Measurements from ENCODE around the gene RPL18A. TPM values are rescaled to one million over a fixed set of nuclear protein-coding genes. Genes with fewer than 3 reads are reported as not detected.

The RPL18A gene
- polyA plus RNA-seq, 1 of the 3 experiments (the other 2 are of a cell fraction), result 2,695 TPM

- H3K36me3 ChIP-seq (replicated peaks in 1 of 2; ENCODE audit: control insufficient read depth in 1 of 2, insufficient read depth in 2 of 2, low read length in 1 of 2), result no peaks in the 10 kb centered on the region
- ChIA-PET CTCF (interaction anchor here (0.9 to 2.5 kb wide), 3 partner anchors 21 to 31 kb away, joined by 3 to 9 read pairs (median 3); no protein-coding TSS in a partner anchor), POLR2A (interaction anchor here (1.2 kb wide), 1 partner anchor 25 kb away, joined by 5 read pairs; the partner anchor contains the start of gene RPL18A)
- H3K79me2 ChIP-seq (ENCODE audit: insufficient read depth), result no peaks in the 10 kb centered on the region
- H4K20me1 ChIP-seq (ENCODE audit: insufficient read depth), result no peaks in the 10 kb centered on the region
- no peak overlapping the region for H3K9ac ChIP-seq
- H3K4me2 ChIP-seq, result no peak overlapping the region
- H3K4me3 ChIP-seq (ENCODE audit: low read depth in 2 of 2, low read length in 1 of 2), result no peak overlapping the region
- no peak overlapping the region for H2AFZ ChIP-seq (ENCODE audit: low read depth)
- no peaks in the 10 kb centered on the region for H3K9me2 ChIP-seq
- peaks cover 0 to 8% of the 10 kb centered on the region in 2 experiments; a peak in 1 of 4 replicates for H3K4me1 ChIP-seq (ENCODE audit: control insufficient read depth in 1 of 2, insufficient read depth in 2 of 2, low read depth in 1 of 2, low read length in 1 of 2)
- no peaks in the 10 kb centered on the region for H3F3A ChIP-seq (replicated peaks; ENCODE audit: insufficient read depth)
- no peak overlapping the region for H3K27ac ChIP-seq (ENCODE audit: low read depth in 2 of 2, low read length in 1 of 2)
- TF ChIP-seq IRF3 (IDR thresholded peaks at IDR 0.05; ENCODE audit: low read depth, low read length), result no peak
- no peak for TF ChIP-seq ZBTB33 (IDR thresholded peaks at IDR 0.05; ENCODE audit: borderline replicate concordance, low read depth)
- TF ChIP-seq NFIC (IDR thresholded peaks at IDR 0.05; ENCODE audit: borderline replicate concordance), result no peak
- TF ChIP-seq USF1 (IDR thresholded peaks at IDR 0.05; ENCODE audit: borderline replicate concordance, low read depth), result no peak
- H3K27me3 ChIP-seq (ENCODE audit: insufficient read depth), result no peaks in the 10 kb centered on the region
- 75% methylated on average over 19 of the region's 27 CpGs for WGBS (ENCODE audit: low lambda C conversion rate)
- H3K9me3 ChIP-seq, result no peaks in the 10 kb centered on the region
- DNase-seq, result no peak
Measured at GRCh38 chr19:17834350-17835181, 25.1 kb upstream of the RPL18A start.

GRCh38 chr19:17835182-17836006 lies 24.3 kb upstream of the RPL18A start:
- CTCF ChIA-PET, result interaction anchor here (0.9 to 2.5 kb wide), 3 partner anchors 20 to 32 kb away, joined by 3 to 9 read pairs (median 3); no protein-coding TSS in a partner anchor
- TF ChIP-seq RCOR1 (IDR thresholded peaks at IDR 0.05; ENCODE audit: low read length) (no peak), FOSL2 (IDR thresholded peaks at IDR 0.05; ENCODE audit: borderline replicate concordance, low read depth) (no peak), GABPA (IDR thresholded peaks at IDR 0.05; ENCODE audit: low read depth) (no peak), YY1 (IDR thresholded peaks at IDR 0.05; ENCODE audit: low read depth) (no peak), GATA2 (CRISPR knock-in tag; IDR thresholded peaks at IDR 0.05) (no peak), TEAD4 (IDR thresholded peaks at IDR 0.05; ENCODE audit: borderline replicate concordance, insufficient read depth) (no peak), TAF1 (IDR thresholded peaks at IDR 0.05; ENCODE audit: borderline replicate concordance, low read depth, low read length) (no peak), RXRA (IDR thresholded peaks at IDR 0.05; ENCODE audit: borderline replicate concordance, low read depth) (no peak), MAX (IDR thresholded peaks at IDR 0.05; ENCODE audit: low read depth) (no peak), CTCF (IDR thresholded peaks at IDR 0.05) (no peak), RFX5 (IDR thresholded peaks at IDR 0.05; ENCODE audit: low read length) (no peak), ELF1 (IDR thresholded peaks at IDR 0.05) (no peak), MEF2A (IDR thresholded peaks at IDR 0.05; ENCODE audit: borderline replicate concordance, low read depth) (no peak), JUND (IDR thresholded peaks at IDR 0.05) (no peak)

More at GRCh38 chr19:17835182-17836006, 24.3 kb upstream of the RPL18A start:
- Histone ChIP-seq H3K4me2 (no peak overlapping the region), H3K79me2 (ENCODE audit: insufficient read depth) (no peaks in the 10 kb centered on the region), H3K9me3 (no peaks in the 10 kb centered on the region), H3K4me1 (ENCODE audit: control insufficient read depth in 1 of 2, insufficient read depth in 2 of 2, low read depth in 1 of 2, low read length in 1 of 2) (peaks cover 0 to 5% of the 10 kb centered on the region in 2 experiments; a peak in 1 of 4 replicates), H3K36me3 (replicated peaks in 1 of 2; ENCODE audit: control insufficient read depth in 1 of 2, insufficient read depth in 2 of 2, low read length in 1 of 2) (no peaks in the 10 kb centered on the region), H4K20me1 (ENCODE audit: insufficient read depth) (no peaks in the 10 kb centered on the region), H3F3A (replicated peaks; ENCODE audit: insufficient read depth) (no peaks in the 10 kb centered on the region), H2AFZ (ENCODE audit: low read depth) (no peak overlapping the region), H3K4me3 (ENCODE audit: low read depth in 2 of 2, low read length in 1 of 2) (no peak overlapping the region), H3K9me2 (no peaks in the 10 kb centered on the region), H3K27me3 (ENCODE audit: insufficient read depth) (no peaks in the 10 kb centered on the region), H3K27ac (ENCODE audit: low read depth in 2 of 2, low read length in 1 of 2) (no peak overlapping the region), H3K9ac (no peak overlapping the region)
- POLR2A ChIA-PET, result no interaction called here
- DNase-seq, result no peak
- WGBS (ENCODE audit: low lambda C conversion rate), result 54% methylated on average over 8 of the region's 8 CpGs

Measured in SK-N-SH (cell line).